MM.1S (cell line): ENCODE measurements around the gene RSF1.

Source experiments
- DNase-seq: peaks from one replicate; pipeline ENCODE4 v3.0.0-alpha.2; 2015
- H2AFZ ChIP-seq: fragments of 300-600 bp; sonication (generic); 2 replicates; pipeline ENCODE4 v1.6.0; 2016; ENCODE audit warnings: antibody characterized with exemption, low read length
- H3F3A ChIP-seq: fragments of 300-600 bp; sonication (generic); 2 replicates; pipeline ENCODE4 v1.6.1; 2016; ENCODE audit warnings: mild to moderate bottlenecking, antibody characterized with exemption, low read length, moderate library complexity, mixed read lengths; ENCODE audit not compliant: insufficient read depth
- H3K27ac ChIP-seq: fragments of 300-600 bp; sonication (generic); 2 replicates; pipeline ENCODE4 v1.5.1; 2016; ENCODE audit warnings: mild to moderate bottlenecking, low read length
- H3K27me3 ChIP-seq: fragments of 300-600 bp; sonication (generic); replicated peaks from 2 replicates; pipeline ENCODE4 v1.6.0; 2016; ENCODE audit warnings: low read length; ENCODE audit not compliant: insufficient read depth
- H3K36me3 ChIP-seq: fragments of 300-600 bp; sonication (generic); replicated peaks from 2 replicates; pipeline ENCODE4 v1.6.1; 2016; ENCODE audit warnings: mild to moderate bottlenecking, low read length, mixed read lengths; ENCODE audit not compliant: insufficient read depth
- H3K4me1 ChIP-seq: fragments of 300-600 bp; sonication (generic); 2 replicates; pipeline ENCODE4 v1.6.1; 2016; ENCODE audit warnings: low read length, mixed read lengths
- H3K4me2 ChIP-seq: fragments of 300-600 bp; sonication (generic); 2 replicates; pipeline ENCODE4 v1.6.0; 2016; ENCODE audit warnings: low read depth, low read length
- H3K4me3 ChIP-seq: fragments of 300-600 bp; sonication (generic); 2 replicates; pipeline ENCODE4 v1.5.1; 2016; ENCODE audit warnings: low read length, mixed read lengths
- H3K79me2 ChIP-seq: fragments of 300-600 bp; sonication (generic); 2 replicates; pipeline ENCODE4 v1.6.1; 2016; ENCODE audit warnings: mixed run types, low read length, mixed read lengths
- H3K9ac ChIP-seq: fragments of 300-600 bp; sonication (generic); 2 replicates; pipeline ENCODE4 v1.6.1; 2016; ENCODE audit warnings: low read length, mixed read lengths
- H3K9me2 ChIP-seq: fragments of 300-600 bp; sonication (generic); replicated peaks from 2 replicates; pipeline ENCODE4 v1.6.1; 2016; ENCODE audit warnings: mild to moderate bottlenecking, low read length, mixed read lengths; ENCODE audit not compliant: insufficient read depth
- H3K9me3 ChIP-seq: fragments of 300-600 bp; sonication (generic); replicated peaks from 2 replicates; pipeline ENCODE4 v1.6.1; 2016; ENCODE audit warnings: mild to moderate bottlenecking, low read length, mixed read lengths; ENCODE audit not compliant: insufficient read depth
- H4K20me1 ChIP-seq: fragments of 300-600 bp; sonication (generic); 2 replicates; pipeline ENCODE4 v1.6.1; 2016; ENCODE audit warnings: mild to moderate bottlenecking, low read length, moderate library complexity, mixed read lengths; ENCODE audit not compliant: insufficient read depth
- EZH2 ChIP-seq: fragments of 300-600 bp; sonication (generic); optimal IDR thresholded peaks from 2 replicates; pipeline ENCODE3; 2017; ENCODE audit warnings: low read depth, mild to moderate bottlenecking, antibody characterized with exemption, low read length, mixed read lengths
- EZH2phosphoT487 ChIP-seq: fragments of 300-600 bp; sonication (generic); IDR thresholded peaks from 2 replicates; pipeline ENCODE4 v1.6.1; 2018; ENCODE audit warnings: antibody characterized with exemption, low read length
- TF ChIP-seq, protein P1 (sequence below): fragments of 300-600 bp; sonication (generic); IDR thresholded peaks from 2 replicates; pipeline ENCODE4 v1.5.1; 2016; ENCODE audit warnings: antibody characterized with exemption, low read length, mixed read lengths

The RSF1 gene

DNA sequence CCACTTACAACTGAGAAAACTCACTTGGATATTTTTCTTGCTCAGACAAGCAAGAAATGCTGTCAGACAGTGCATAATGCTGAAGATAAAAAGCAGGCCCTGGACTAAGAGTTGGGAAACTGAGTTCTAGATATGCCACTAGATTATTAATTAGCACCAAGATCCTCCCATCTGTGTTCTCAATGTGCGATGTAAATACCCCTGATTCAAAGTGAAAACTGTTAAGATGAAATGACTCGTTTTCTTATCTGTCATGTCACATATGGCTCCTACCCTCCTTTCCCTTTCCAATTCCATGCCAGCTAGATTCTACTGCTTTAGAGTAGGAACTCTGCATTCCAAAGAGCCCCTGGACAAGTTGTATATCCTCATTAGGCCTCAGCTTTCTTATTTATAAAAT is 94.0 kb downstream of the RSF1 start:
- Histone ChIP-seq H3K36me3 (no peaks in the 10 kb centered on the region), H3K9me2 (no peaks in the 10 kb centered on the region), H4K20me1 (no peaks in the 10 kb centered on the region), H2AFZ (no peak overlapping the region), H3K27ac (peak overlapping the region; percentile 57; the same call in 1 of the 2 replicates), H3K79me2 (peaks cover 20% of the 10 kb centered on the region; the same call in 1 of the 2 replicates), H3K27me3 (no peaks in the 10 kb centered on the region), H3K4me1 (peaks cover 22% of the 10 kb centered on the region), H3K9me3 (no peaks in the 10 kb centered on the region), H3K4me2 (peak overlapping the region; percentile 82; the same call in 1 of the 2 replicates), H3K4me3 (no peak overlapping the region), H3F3A (peaks cover 10% of the 10 kb centered on the region), H3K9ac (no peak overlapping the region)
- no peak for DNase-seq
- TF ChIP-seq EZH2 (no peak), EZH2phosphoT487 (no peak)
- TF ChIP-seq, protein P1, sequence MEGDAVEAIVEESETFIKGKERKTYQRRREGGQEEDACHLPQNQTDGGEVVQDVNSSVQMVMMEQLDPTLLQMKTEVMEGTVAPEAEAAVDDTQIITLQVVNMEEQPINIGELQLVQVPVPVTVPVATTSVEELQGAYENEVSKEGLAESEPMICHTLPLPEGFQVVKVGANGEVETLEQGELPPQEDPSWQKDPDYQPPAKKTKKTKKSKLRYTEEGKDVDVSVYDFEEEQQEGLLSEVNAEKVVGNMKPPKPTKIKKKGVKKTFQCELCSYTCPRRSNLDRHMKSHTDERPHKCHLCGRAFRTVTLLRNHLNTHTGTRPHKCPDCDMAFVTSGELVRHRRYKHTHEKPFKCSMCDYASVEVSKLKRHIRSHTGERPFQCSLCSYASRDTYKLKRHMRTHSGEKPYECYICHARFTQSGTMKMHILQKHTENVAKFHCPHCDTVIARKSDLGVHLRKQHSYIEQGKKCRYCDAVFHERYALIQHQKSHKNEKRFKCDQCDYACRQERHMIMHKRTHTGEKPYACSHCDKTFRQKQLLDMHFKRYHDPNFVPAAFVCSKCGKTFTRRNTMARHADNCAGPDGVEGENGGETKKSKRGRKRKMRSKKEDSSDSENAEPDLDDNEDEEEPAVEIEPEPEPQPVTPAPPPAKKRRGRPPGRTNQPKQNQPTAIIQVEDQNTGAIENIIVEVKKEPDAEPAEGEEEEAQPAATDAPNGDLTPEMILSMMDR = no peak

GRCh38 chr11:77725433-77725832 is 95.1 kb downstream of the RSF1 start:
- TF ChIP-seq, protein P1 = no peak
- TF ChIP-seq EZH2 = no peak
- no peak for TF ChIP-seq EZH2phosphoT487

DNA sequence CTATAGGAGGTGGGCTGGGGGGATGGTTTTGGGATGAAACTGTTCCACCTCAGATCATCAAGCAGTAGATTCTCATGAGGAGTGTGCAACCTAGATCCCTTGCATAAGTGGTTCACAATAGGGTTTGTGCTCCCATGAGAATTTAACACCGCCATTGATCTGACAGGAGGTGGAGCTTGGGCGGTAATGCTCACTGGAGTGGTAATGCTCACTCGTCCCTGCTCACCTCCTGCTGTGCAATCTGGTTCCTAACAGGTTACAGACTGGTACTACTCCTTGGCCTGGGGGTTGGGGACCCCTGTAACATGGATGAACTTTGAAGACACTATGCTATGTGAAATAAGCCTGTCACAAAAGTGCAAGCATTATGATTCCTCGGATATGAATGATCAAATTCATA is 95.9 kb downstream of the RSF1 start:
- Histone ChIP-seq H3F3A (peaks cover 10% of the 10 kb centered on the region), H3K9ac (no peak overlapping the region), H3K27me3 (no peaks in the 10 kb centered on the region), H3K4me2 (peak overlapping the region; percentile 82; the same call in 1 of the 2 replicates), H3K79me2 (peaks cover 20% of the 10 kb centered on the region; the same call in 1 of the 2 replicates), H3K4me1 (peaks cover 22% of the 10 kb centered on the region), H3K9me2 (no peaks in the 10 kb centered on the region), H2AFZ (no peak overlapping the region), H3K36me3 (no peaks in the 10 kb centered on the region), H3K4me3 (no peak overlapping the region), H4K20me1 (no peaks in the 10 kb centered on the region), H3K27ac (peak overlapping the region; percentile 57; the same call in 1 of the 2 replicates), H3K9me3 (no peaks in the 10 kb centered on the region)
- DNase-seq = no peak
- TF ChIP-seq, protein P1 = no peak
- no peak for TF ChIP-seq EZH2
- TF ChIP-seq EZH2phosphoT487 = no peak

More at GRCh38 chr11:77725433-77725832, 95.1 kb downstream of the RSF1 start:
- H2AFZ ChIP-seq = no peak overlapping the region
- H3K9me2 ChIP-seq = no peaks in the 10 kb centered on the region
- H3F3A ChIP-seq = peaks cover 10% of the 10 kb centered on the region
- peaks cover 22% of the 10 kb centered on the region for H3K4me1 ChIP-seq
- H3K27ac ChIP-seq = peak overlapping the region; percentile 57; the same call in 1 of the 2 replicates
- peak; percentile 65 for DNase-seq
- H3K4me3 ChIP-seq = peak overlapping the region; percentile 33
- no peaks in the 10 kb centered on the region for H4K20me1 ChIP-seq
- no peaks in the 10 kb centered on the region for H3K36me3 ChIP-seq
- peak overlapping the region; percentile 82 for H3K4me2 ChIP-seq
- no peaks in the 10 kb centered on the region for H3K9me3 ChIP-seq
- peak overlapping the region; percentile 21; the same call in 1 of the 2 replicates for H3K9ac ChIP-seq
- H3K27me3 ChIP-seq = no peaks in the 10 kb centered on the region
- peaks cover 20% of the 10 kb centered on the region; the same call in 1 of the 2 replicates for H3K79me2 ChIP-seq
